HL-60 (cell line): Measurements from ENCODE around the gene LRRC32.

Experiments used
- DNase-seq, 2 experiments: peaks; one replicate each; pipeline ENCODE4 v3.0.0-alpha.2; 2010 to 2020; ENCODE audit warnings: low read depth in 1 of 2, low spot score in 1 of 2
- H3K27ac ChIP-seq: fragments of 250-450 bp; sonication (Bioruptor Pico); replicated peaks from 2 replicates; pipeline ENCODE4 v1.5.1; 2020; ENCODE audit warnings: mild to moderate bottlenecking, moderate library complexity
- H3K27me3 ChIP-seq: fragments of 250-450 bp; sonication (Bioruptor Pico); 2 replicates; pipeline ENCODE4 v1.5.1; 2021; ENCODE audit warnings: mild to moderate bottlenecking, moderate library complexity; ENCODE audit not compliant: insufficient read depth, poor library complexity, severe bottlenecking
- H3K4me3 ChIP-seq: replicated peaks from 2 replicates; pipeline ENCODE4 v1.5.1; 2011; ENCODE audit warnings: mild to moderate bottlenecking, control low read depth, low read length; ENCODE audit not compliant: insufficient read depth
- GABPA ChIP-seq: IDR thresholded peaks from 2 replicates; pipeline ENCODE4 v1.6.1; 2012; ENCODE audit warnings: low read depth
- POLR2AphosphoS5 ChIP-seq: IDR thresholded peaks from 2 replicates; pipeline ENCODE4 v1.6.1; 2012; ENCODE audit warnings: low read depth
- REST ChIP-seq: IDR thresholded peaks from 2 replicates; pipeline ENCODE4 v1.6.1; 2012; ENCODE audit warnings: low read depth; ENCODE audit not compliant: insufficient replicate concordance
- SPI1 ChIP-seq: IDR thresholded peaks from 2 replicates; pipeline ENCODE4 v1.6.1; 2012; ENCODE audit warnings: low read depth, mild to moderate bottlenecking, borderline replicate concordance
- TF ChIP-seq, protein P1 (sequence below): IDR thresholded peaks from one replicate; pipeline ENCODE4 v1.5.1; 2011; ENCODE audit warnings: low read length, control low read depth, inconsistent platforms; ENCODE audit not compliant: insufficient read depth

Gene LRRC32

DNA sequence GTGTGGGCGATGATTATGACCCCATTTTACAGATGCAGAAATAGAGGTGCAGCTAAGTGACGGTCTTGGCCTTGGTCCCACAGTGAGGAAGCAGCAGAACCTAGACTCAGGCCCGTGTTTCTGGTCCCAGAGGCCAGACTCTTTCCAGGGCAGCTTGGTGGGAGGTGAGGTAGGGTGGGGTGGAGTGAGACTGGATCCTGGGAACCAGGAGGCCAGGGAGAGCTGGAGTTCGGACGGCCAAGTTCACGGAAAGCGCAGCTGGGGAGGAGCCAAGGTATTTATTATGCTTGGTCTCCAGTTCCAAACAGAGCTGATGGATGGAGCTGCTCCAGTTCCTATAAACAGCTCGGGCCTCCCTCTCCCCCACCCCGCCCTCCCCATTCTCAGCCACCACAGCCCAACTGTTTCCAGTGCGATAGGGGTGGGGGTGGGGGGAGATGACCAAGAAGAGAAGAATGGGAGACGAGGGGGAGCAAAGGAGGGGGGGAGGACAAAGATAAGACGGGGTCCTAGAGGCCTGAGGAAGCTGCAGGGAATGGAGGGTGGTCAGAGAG is 16.2 kb downstream of the LRRC32 start:
- DNase-seq, result no peak
- H3K4me3 ChIP-seq, result no peak overlapping the region
- TF ChIP-seq REST, result no peak
- no peak for TF ChIP-seq SPI1
- no peak for TF ChIP-seq GABPA
- H3K27me3 ChIP-seq, result peaks cover 3% of the 10 kb centered on the region
- no peak overlapping the region for H3K27ac ChIP-seq

DNA sequence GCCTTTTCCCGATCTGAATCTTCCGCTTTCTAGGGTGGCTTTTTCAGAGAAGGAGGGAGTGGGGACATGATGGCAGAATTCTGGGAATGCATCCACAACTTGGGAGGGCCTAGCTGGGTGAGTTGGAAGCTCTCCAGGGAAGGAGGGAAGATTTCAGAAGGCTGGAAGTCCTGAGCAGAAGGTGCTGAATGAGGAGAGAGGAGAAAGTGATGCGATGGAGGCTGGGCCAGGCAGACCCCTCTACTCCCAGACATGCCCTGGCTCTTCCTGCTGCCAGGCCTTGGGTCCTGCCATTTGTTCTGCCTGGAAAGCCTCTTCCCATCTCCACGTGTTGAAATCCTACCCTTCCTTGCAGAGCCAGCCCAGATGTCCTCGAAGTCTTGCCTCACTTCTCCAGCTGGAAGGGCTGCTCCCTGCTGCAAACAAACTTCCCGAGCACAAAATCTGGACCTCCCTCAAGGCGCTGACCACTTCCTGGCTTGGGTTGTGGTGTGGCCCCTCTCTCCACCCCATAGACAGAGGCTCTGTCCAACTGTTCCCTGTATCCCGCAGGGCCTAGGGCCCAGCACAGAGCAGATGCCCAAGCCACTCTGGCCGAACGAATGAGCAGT is 16.8 kb downstream of the LRRC32 start:
- H3K27ac ChIP-seq, result no peak overlapping the region
- no peak overlapping the region for H3K4me3 ChIP-seq
- TF ChIP-seq GABPA (no peak), REST (no peak), SPI1 (no peak), POLR2AphosphoS5 (no peak)
- TF ChIP-seq, protein P1, sequence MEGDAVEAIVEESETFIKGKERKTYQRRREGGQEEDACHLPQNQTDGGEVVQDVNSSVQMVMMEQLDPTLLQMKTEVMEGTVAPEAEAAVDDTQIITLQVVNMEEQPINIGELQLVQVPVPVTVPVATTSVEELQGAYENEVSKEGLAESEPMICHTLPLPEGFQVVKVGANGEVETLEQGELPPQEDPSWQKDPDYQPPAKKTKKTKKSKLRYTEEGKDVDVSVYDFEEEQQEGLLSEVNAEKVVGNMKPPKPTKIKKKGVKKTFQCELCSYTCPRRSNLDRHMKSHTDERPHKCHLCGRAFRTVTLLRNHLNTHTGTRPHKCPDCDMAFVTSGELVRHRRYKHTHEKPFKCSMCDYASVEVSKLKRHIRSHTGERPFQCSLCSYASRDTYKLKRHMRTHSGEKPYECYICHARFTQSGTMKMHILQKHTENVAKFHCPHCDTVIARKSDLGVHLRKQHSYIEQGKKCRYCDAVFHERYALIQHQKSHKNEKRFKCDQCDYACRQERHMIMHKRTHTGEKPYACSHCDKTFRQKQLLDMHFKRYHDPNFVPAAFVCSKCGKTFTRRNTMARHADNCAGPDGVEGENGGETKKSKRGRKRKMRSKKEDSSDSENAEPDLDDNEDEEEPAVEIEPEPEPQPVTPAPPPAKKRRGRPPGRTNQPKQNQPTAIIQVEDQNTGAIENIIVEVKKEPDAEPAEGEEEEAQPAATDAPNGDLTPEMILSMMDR, result no peak
- peaks cover 3% of the 10 kb centered on the region for H3K27me3 ChIP-seq
- no peak for DNase-seq

- no peak for TF ChIP-seq POLR2AphosphoS5
- peaks cover 3% of the 10 kb centered on the region for H3K27me3 ChIP-seq
- H3K27ac ChIP-seq, result no peak overlapping the region
- no peak for DNase-seq
- H3K4me3 ChIP-seq, result no peak overlapping the region
Observed at GRCh38 chr11:76653012-76653673, 17.4 kb downstream of the LRRC32 start.

DNA sequence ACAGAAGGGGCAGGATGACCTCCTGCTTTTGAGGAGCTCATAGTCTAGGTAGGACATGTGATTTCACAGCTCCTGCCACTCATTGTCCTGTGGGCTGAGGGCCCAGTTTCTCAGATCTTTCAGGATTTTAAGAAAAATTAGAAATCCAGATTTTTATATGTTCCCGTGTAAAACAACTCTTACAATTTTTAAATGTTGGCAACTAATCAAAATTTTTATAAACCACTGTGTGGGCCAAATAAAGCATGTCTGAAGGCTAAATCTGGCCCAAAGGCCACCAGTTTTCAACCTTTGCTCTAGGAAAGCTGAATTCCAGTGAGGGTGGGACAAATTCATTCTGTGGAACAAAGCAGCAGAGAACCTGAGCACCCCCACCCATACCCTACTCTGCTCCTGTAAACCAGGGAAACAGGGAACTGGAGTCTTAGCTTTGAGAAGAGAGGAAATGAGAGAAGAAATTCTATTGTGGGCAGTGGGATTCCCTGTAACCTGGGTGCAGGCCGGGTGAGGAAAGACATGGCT is 20.6 kb downstream of the LRRC32 start:
- H3K4me3 ChIP-seq, result no peak overlapping the region
- H3K27me3 ChIP-seq, result peaks cover 3% of the 10 kb centered on the region
- TF ChIP-seq, protein P1, result no peak
- TF ChIP-seq REST (no peak), POLR2AphosphoS5 (no peak), GABPA (no peak), SPI1 (no peak)
- no peak for DNase-seq
- no peak overlapping the region for H3K27ac ChIP-seq
